Measurements from ENCODE around the gene RUBCNL. TPM values are rescaled to one million over a fixed set of nuclear protein-coding genes. Genes with fewer than 3 reads are reported as not detected.

The RUBCNL gene
- total RNA-seq, 3 donors from 2014 or later, result 13.5 to 35.2 (median 32.6) TPM

DNA sequence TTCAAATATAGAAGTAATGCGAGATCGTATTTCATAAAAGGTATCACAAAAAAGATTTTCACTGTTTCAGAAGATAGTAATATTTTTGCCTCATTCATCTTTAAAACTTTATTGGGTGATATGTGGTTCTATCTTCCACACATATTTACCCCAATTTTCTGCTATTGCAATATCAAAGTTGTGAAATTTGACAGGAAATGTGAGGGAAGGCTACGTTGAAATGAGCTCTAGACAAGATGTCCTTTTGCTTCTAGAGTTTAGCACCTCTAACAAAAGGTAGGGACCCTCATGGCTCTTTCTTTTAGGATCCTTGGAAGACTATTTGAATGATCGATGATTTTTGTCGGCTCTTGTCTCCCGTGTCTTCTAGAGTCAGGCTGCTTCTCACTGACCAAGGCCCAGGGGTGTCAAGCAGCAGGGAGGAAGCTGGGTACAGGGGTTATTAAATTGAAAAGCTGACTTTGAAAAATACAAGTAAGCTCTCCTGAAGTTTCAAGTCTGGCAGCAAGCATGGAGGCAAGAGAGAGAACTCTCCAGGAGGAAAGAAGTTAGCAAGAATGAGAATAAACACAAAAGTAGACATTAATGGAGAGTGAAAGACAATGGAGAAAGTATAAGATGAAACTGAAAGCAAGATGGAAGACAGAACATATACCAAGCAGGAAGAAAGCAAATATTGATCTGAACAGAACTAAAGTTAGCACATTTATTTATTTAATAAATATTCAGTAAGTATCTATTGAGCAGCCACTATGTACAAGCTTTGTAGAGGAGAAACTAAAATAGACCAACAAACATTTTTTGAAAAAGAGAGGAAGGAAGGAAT lies 73.4 kb downstream of the RUBCNL start:
- no peak for DNase-seq
- H3K4me3 ChIP-seq, result no peak overlapping the region
- H3K9me3 ChIP-seq, result no peaks in the 10 kb centered on the region
- no peak for ATAC-seq
- TF ChIP-seq CTCF (IDR thresholded peaks at IDR 0.05), result no peak
- H3K36me3 ChIP-seq (ENCODE audit: low read depth), result no peaks in the 10 kb centered on the region
- intact Hi-C loops (cut with DNase I, micrococcal nuclease), result no loop called here
- no peaks in the 10 kb centered on the region for H3K4me1 ChIP-seq (ENCODE audit: low read depth)

GRCh38 chr13:46313024-46313423 lies 74.0 kb downstream of the RUBCNL start:
- Histone ChIP-seq H3K9me3 (no peaks in the 10 kb centered on the region), H3K4me3 (no peak overlapping the region), H3K36me3 (ENCODE audit: low read depth) (no peaks in the 10 kb centered on the region), H3K4me1 (ENCODE audit: low read depth) (no peaks in the 10 kb centered on the region)
- DNase-seq (no peak), ATAC-seq (no peak)
- no peak for TF ChIP-seq CTCF (IDR thresholded peaks at IDR 0.05)
- intact Hi-C loops (cut with DNase I, micrococcal nuclease), result no loop called here

DNA sequence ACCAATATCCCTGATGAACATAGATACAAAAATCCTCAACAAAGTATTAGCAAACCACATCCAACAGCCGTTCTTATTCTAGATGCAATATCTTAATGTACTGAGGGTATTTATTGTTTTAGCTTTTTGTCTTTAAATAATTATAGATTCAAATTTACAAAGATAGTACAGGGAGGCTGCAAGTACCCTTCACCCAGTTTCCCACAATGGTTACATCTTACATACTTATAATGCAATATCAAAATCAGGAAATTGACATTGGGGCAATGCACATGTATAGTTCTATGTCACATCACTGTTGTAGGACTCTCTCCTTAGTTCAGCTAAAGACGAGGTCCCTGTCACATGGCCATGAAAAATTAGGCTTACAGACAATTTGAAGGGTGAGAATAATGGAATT lies 75.8 kb downstream of the RUBCNL start:
- Histone ChIP-seq H3K36me3 (ENCODE audit: low read depth) (no peaks in the 10 kb centered on the region), H3K9me3 (no peaks in the 10 kb centered on the region), H3K4me3 (no peak overlapping the region), H3K4me1 (ENCODE audit: low read depth) (no peaks in the 10 kb centered on the region)
- no peak for ATAC-seq
- no peak for TF ChIP-seq CTCF (IDR thresholded peaks at IDR 0.05)
- no peak for DNase-seq
- intact Hi-C loops (cut with DNase I, micrococcal nuclease), result no loop called here

GRCh38 chr13:46310066-46310465 lies 77.0 kb downstream of the RUBCNL start:
- DNase-seq (no peak), ATAC-seq (no peak)
- H3K36me3 ChIP-seq (ENCODE audit: low read depth), result no peaks in the 10 kb centered on the region
- H3K9me3 ChIP-seq, result no peaks in the 10 kb centered on the region
- H3K4me3 ChIP-seq, result no peak overlapping the region
- H3K4me1 ChIP-seq (ENCODE audit: low read depth), result no peaks in the 10 kb centered on the region
- TF ChIP-seq CTCF (IDR thresholded peaks at IDR 0.05), result no peak
- intact Hi-C loops (cut with DNase I, micrococcal nuclease), result no loop called here

GRCh38 chr13:46307554-46307953 lies 79.5 kb downstream of the RUBCNL start:
- Histone ChIP-seq H3K4me3 (no peak overlapping the region), H3K4me1 (ENCODE audit: low read depth) (no peaks in the 10 kb centered on the region), H3K36me3 (ENCODE audit: low read depth) (no peaks in the 10 kb centered on the region), H3K9me3 (no peaks in the 10 kb centered on the region)
- ATAC-seq (no peak), DNase-seq (no peak)
- intact Hi-C loops (cut with DNase I, micrococcal nuclease), result no loop called here
- no peak for TF ChIP-seq CTCF (IDR thresholded peaks at IDR 0.05)

All from mucosa of descending colon (tissue), 3 donors.